Activated CD4-positive, CD25-positive, alpha-beta regulatory T cell treated with anti-CD3 and anti-CD28 coated beads, Interleukin-2, amount 50 U/mL, for 16 hours (primary cell): ENCODE data around the gene METTL26.
A peak's percentile ranks its signal among the peaks of the same experiment; 100 is the strongest.

ENCODE experiments used
- DNase-seq: peaks from one replicate; pipeline ENCODE4 v3.0.0-alpha.2; 2020; ENCODE audit warnings: low read depth, low spot score

Gene METTL26

GRCh38 chr16:595942-596735, 40.0 kb downstream of the METTL26 start:
- DNase-seq: no peak

DNA sequence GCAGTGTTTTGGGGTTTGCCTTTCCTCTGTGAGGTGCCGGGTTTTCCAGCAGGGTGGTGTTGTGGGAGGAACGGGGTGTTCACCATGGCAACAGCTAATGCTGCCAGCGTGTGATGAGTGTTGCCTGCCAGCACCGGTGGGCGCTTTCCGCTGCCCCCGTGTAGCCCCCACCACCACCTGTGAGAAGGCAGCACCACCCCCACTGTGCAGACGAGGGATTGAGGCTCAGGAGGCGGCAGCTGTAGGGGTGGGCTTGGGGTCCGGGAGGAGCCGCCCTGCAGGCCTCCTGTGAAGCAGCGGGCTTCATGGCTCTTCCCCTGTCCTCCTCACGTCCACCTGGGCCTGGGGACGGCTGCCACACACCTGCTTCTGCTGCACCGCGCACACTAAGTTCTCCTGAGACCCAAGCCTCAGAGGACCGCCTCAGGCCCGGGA, 41.0 kb downstream of the METTL26 start:
- no peak for DNase-seq

DNA sequence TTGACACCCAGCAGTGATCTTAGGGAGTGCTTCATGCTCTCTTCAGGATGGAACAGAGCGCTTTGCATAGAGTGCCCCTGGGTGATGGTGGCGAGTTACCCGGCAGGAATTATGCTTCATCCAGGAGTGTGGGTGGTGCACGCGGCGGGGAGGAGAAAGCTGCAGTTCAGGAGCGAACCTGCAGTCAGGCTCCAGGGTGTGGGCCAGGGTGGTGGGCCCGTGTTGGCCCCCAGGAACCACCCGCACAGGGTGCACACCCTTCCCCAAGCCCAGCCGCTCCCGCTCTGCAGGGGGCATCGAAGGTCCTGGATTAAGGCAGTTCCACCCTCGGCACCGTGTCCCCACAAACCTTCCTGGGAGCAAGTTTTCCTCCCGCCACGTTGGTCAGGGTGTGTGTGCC, 42.3 kb downstream of the METTL26 start:
- DNase-seq: no peak

- DNase-seq: no peak
Measured at GRCh38 chr16:593406-593805, 42.7 kb downstream of the METTL26 start.

DNA sequence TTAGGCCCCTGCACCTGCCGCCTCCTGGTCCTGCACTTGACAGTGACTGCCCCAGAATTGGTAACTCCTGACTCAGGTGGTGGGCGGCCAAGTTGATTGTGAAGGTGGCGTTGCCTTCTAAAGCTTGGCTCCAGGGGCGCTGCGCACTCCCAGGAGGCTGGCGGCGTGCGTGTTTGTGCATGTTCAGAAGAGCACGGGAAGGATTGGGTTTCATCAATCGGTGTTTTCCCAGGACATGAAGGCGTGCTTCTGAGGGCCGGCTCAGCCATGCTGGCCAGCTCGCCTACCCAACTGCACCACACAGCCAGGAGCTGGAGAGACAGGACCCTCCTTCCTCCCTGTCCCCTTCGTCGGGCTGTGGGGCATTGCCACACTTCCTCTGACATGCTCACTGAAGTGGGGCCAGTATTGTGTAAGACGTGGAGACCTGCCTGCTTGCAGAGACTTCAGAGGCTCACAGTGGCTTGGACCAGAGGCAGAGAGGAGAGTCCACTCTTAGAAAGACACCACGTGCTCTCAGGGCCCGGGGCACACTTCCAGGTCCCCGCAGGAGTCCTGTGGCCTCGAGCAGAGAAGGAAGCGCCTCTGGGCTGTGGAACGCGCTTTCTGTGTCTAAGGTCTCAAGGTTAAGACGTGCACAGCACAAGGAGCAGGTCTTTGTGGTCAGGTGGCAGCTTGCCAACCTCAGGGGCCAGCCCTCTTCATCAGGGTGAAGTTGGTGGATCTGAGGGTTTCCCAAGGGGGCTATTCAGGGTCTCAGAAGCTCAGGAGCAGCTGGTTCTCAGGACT, 43.4 kb downstream of the METTL26 start:
- DNase-seq: no peak

GRCh38 chr16:591892-592517, 44.1 kb downstream of the METTL26 start:
- no peak for DNase-seq

DNA sequence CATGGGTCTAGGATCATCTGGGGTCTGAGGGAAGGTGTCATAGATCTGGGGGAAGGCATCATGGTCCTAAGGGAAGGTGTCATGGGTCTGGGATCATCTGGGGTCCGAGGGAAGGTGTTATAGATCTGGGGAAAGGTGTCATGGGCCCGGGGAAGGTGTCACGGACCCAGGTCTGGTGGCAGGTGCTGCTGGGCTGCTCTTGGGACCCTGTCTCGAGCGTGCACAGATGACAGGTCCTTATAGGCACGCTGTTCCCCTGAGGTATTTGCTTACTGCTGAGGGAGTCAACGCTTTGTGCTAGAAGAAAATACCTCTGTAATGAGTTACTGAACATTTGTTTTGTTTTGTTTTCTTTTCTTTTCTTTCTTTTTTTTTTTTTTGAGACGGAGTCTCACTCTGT, 44.9 kb downstream of the METTL26 start:
- DNase-seq: no peak

DNA sequence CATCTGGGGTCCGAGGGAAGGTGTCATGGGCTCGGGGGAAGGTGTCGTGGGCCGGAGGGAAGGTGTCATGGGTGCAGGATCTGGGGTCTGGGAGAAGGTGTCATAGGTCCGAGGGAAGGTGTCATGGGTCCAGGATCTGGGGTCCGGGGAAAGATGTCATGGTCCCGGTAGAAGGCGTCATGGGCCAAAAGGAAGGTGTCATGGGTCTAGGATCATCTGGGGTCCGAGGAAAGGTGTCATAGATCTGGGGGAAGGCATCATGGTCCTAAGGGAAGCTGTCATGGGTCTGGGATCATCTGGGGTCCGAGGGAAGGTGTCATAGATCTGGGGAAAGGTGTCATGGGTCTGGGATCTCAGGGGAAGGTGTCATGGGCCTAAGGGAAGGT, 45.3 kb downstream of the METTL26 start:
- DNase-seq: no peak

- no peak for DNase-seq
Measured at GRCh38 chr16:590188-590814, 45.8 kb downstream of the METTL26 start.

GRCh38 chr16:589658-590187, 46.4 kb downstream of the METTL26 start, which contains the start of gene RAB40C:
Gene RAB40C, plus strand, starts transcription at chr16:590066. Its CDS starts 226 bp downstream, at chr16:590292.
- DNase-seq: peak; percentile 97

DNA sequence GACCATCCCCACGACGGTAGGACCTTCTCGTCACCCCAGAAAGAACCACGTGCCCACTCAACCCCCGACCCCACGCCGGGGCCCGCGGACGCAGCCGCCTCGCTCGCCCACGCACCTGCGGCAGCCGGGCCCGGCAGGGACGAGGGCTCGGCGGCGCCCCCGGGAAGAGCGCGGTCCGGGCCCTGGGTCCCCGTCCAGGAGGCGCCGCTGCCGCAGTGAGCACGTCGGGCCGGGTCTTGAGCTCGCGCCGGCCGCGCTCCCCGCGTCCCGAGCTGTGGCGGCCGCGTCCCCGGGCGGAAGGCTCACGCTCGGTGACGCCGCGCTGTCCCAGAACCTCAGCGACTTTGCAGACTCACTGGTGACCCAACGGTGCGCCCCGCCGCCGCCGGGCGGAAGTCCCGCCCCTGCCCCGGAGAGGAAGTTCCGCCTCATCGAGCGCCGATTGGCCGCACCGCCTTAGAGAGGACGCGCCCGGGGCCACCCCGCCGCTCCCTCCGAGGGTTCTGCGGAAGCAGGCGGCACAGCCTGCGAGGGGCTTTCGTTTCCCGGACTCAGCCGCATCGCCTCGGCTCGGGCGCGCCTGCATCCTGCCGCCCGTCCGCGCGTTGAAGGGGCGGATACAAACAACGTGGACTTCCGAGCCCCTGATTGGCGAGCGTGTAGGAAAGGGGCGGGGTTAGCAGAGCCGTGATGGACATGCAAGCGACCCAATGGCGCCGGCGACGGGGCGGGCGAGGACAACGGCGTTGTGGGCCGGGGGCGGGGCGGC, 47.0 kb downstream of the METTL26 start:
- DNase-seq: peak; percentile 96

- DNase-seq: peak; percentile 34
Measured at GRCh38 chr16:588639-588888, 47.5 kb downstream of the METTL26 start.

- no peak for DNase-seq
Measured at GRCh38 chr16:586645-587590, 49.2 kb downstream of the METTL26 start.

DNA sequence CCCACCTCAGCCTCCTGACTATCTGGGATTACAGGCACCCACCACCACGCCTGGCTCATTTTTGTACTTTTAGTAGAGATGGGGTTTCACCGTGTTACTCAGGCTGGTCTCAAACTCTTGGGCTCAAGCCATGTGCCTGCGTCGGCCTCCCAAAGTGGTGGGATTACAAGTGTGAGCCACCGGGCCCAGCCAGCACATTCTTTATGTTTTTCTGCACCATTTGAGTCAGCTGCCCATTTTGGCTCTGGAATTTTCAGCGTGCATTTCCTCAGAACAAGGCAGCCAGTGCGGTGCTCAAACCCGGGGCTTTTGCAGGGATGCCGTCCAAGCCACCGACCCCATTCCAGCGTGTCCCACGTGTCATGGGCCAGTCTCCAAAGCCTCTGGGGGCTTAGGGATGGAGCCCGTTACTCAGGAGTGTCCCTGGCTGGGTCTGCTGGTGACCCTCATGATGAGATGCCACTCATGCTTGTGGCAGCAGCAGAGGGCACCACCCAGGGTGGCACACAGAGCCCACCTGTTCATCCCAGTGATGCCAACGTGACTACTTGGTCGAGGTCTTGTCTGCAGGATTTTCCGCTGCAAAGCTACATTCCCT, 50.0 kb downstream of the METTL26 start:
- DNase-seq: no peak

GRCh38 chr16:585351-585750, 50.8 kb downstream of the METTL26 start:
- DNase-seq: no peak
